ENCODE measurements around the gene ARL6IP5. TPM values are rescaled to one million over a fixed set of nuclear protein-coding genes. Genes with fewer than 3 reads are reported as not detected.

The ARL6IP5 gene
- total and polyA plus RNA-seq, 2 of the 13 experiments (the other 11 are each of a cell fraction or from before 2014, with no cell fraction given) = 23.7 to 29.6 TPM

GRCh38 chr3:69128509-69128908, 43.8 kb downstream of the ARL6IP5 start:
- CTCF ChIA-PET (ENCODE audit: low intra/inter-chr PET ratio, low total read pairs) = no interaction called here
- no peak for TF ChIP-seq ZNF776 (CRISPR knock-in tag; IDR thresholded peaks at IDR 0.05)
- no peak for TF ChIP-seq CTCF (CRISPR knock-in tag; IDR thresholded peaks at IDR 0.05)
- no peak for TF ChIP-seq ZFP62 (CRISPR knock-in tag; IDR thresholded peaks at IDR 0.05)
- TF ChIP-seq ZNF331 (CRISPR knock-in tag; IDR thresholded peaks at IDR 0.05) = no peak
- no peak for TF ChIP-seq DR1 (CRISPR knock-in tag; IDR thresholded peaks at IDR 0.05)
- TF ChIP-seq ZNF224 (CRISPR knock-in tag; IDR thresholded peaks at IDR 0.05) = no peak
- no peak for TF ChIP-seq SP5 (CRISPR knock-in tag; IDR thresholded peaks at IDR 0.05; ENCODE audit: borderline replicate concordance, low read depth)
- TF ChIP-seq MBNL3 (CRISPR knock-in tag; conservative IDR thresholded peaks at IDR 0.05) = no peak
- TF ChIP-seq CBX5 (CRISPR knock-in tag; IDR thresholded peaks at IDR 0.05; ENCODE audit: borderline replicate concordance) = no peak
- TF ChIP-seq NFRKB (IDR thresholded peaks at IDR 0.05) = no peak
- TF ChIP-seq ZNF75D (CRISPR knock-in tag; IDR thresholded peaks at IDR 0.05; ENCODE audit: borderline replicate concordance) = no peak
- no peak for TF ChIP-seq ELF3 (CRISPR knock-in tag; IDR thresholded peaks at IDR 0.05)
- TF ChIP-seq ZNF296 (CRISPR knock-in tag; conservative IDR thresholded peaks at IDR 0.05) = no peak
- TF ChIP-seq SOX13 (IDR thresholded peaks at IDR 0.05) = no peak
- no peak for TF ChIP-seq SOX13 (CRISPR knock-in tag; conservative IDR thresholded peaks at IDR 0.05 in 1 of 2, IDR thresholded peaks at IDR 0.05 in 1 of 2)
- TF ChIP-seq ZNF276 (CRISPR knock-in tag; IDR thresholded peaks at IDR 0.05; ENCODE audit: low read depth) = no peak
- no peak for TF ChIP-seq HMGA1 (CRISPR knock-in tag; conservative IDR thresholded peaks at IDR 0.05)
- no peak for TF ChIP-seq ATAD3A (CRISPR knock-in tag; IDR thresholded peaks at IDR 0.05)
- no peak for TF ChIP-seq SKIL (CRISPR knock-in tag; IDR thresholded peaks at IDR 0.05; ENCODE audit: borderline replicate concordance)
- no peak for TF ChIP-seq SMC3 (IDR thresholded peaks at IDR 0.05; ENCODE audit: low read length)
- no peak for TF ChIP-seq NKX3-1 (CRISPR knock-in tag; IDR thresholded peaks at IDR 0.05)
- H3K9ac ChIP-seq (ENCODE audit: insufficient read depth, low read depth, low read length) = no peak overlapping the region

More at GRCh38 chr3:69128509-69128908, 43.8 kb downstream of the ARL6IP5 start:
- no peaks in the 10 kb centered on the region for H3K36me3 ChIP-seq (replicated peaks in 1 of 2; ENCODE audit: control insufficient read depth in 1 of 2, insufficient read depth in 2 of 2, low read length in 2 of 2)
- no peaks in the 10 kb centered on the region for H4K20me1 ChIP-seq (ENCODE audit: insufficient read depth, low read length)
- POLR2A ChIA-PET = no interaction called here
- no peaks in the 10 kb centered on the region for H3K79me2 ChIP-seq (ENCODE audit: insufficient read depth, low read length)
- no peaks in the 10 kb centered on the region for H3K9me3 ChIP-seq (ENCODE audit: low read length)
- no peak overlapping the region for H3K4me2 ChIP-seq (ENCODE audit: low read depth, low read length)
- no TSS peak for BruUV-seq (replicated peaks)
- in situ Hi-C loops (cut with HindIII; ENCODE audit: extremely low pct_ligation_motif_present, low pct_unique_long_range_greater_than_20kb) (no loop called here), intact Hi-C loops (cut with micrococcal nuclease; ENCODE audit: unreplicated experiment) (no loop called here)
- H3K4me3 ChIP-seq (replicated peaks in 1 of 3; ENCODE audit: insufficient read depth in 1 of 3, low read depth in 2 of 3, low read length in 3 of 3) = no peak overlapping the region
- DNase-seq (ENCODE audit: low spot score) (no peak), ATAC-seq (no peak), FAIRE-seq (no peak)
- no peak overlapping the region for H3K27ac ChIP-seq (ENCODE audit: extremely low read length, insufficient read depth, low read length)
- H2AFZ ChIP-seq (ENCODE audit: low read length) = no peak overlapping the region
- no peaks in the 10 kb centered on the region for H3K4me1 ChIP-seq (ENCODE audit: insufficient read depth, low read length)
- no peaks in the 10 kb centered on the region; a peak in 1 of 5 replicates for H3K27me3 ChIP-seq (ENCODE audit: control insufficient read depth in 1 of 2, insufficient read depth in 2 of 2, low read length in 2 of 2)

All from HepG2 (cell line).